ENCODE data around the gene GPR146. TPM values are rescaled to one million over a fixed set of nuclear protein-coding genes. Genes with fewer than 3 reads are reported as not detected.

Gene GPR146
- total RNA-seq, 1 donor: 5.1 TPM

- H4K20me1 ChIP-seq (ENCODE audit: insufficient read depth, low read length): peaks cover 41% of the 10 kb centered on the region
- DNase-seq (ENCODE audit: insufficient read length, low spot score, missing footprints): no peak
- peaks cover 2% of the 10 kb centered on the region for H3K36me3 ChIP-seq (ENCODE audit: insufficient read depth, low read length)
- no peak overlapping the region for H3K4me3 ChIP-seq (ENCODE audit: insufficient read depth, low read length)
- TF ChIP-seq, protein P1, sequence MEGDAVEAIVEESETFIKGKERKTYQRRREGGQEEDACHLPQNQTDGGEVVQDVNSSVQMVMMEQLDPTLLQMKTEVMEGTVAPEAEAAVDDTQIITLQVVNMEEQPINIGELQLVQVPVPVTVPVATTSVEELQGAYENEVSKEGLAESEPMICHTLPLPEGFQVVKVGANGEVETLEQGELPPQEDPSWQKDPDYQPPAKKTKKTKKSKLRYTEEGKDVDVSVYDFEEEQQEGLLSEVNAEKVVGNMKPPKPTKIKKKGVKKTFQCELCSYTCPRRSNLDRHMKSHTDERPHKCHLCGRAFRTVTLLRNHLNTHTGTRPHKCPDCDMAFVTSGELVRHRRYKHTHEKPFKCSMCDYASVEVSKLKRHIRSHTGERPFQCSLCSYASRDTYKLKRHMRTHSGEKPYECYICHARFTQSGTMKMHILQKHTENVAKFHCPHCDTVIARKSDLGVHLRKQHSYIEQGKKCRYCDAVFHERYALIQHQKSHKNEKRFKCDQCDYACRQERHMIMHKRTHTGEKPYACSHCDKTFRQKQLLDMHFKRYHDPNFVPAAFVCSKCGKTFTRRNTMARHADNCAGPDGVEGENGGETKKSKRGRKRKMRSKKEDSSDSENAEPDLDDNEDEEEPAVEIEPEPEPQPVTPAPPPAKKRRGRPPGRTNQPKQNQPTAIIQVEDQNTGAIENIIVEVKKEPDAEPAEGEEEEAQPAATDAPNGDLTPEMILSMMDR (IDR thresholded peaks at IDR 0.05; ENCODE audit: extremely low read depth, low read depth, low read length): no peak
- H3K79me2 ChIP-seq (ENCODE audit: insufficient read depth, low read length): no peaks in the 10 kb centered on the region
- H3K4me2 ChIP-seq (ENCODE audit: insufficient read depth, low read length): no peak overlapping the region
- H2AFZ ChIP-seq (ENCODE audit: low read length): no peak overlapping the region
- H3K9me3 ChIP-seq (ENCODE audit: low read depth, low read length): no peaks in the 10 kb centered on the region
- H3K27me3 ChIP-seq (ENCODE audit: insufficient read depth, low read length): no peaks in the 10 kb centered on the region
- no peak overlapping the region for H3K27ac ChIP-seq (ENCODE audit: low read depth, low read length)
- H3K4me1 ChIP-seq (ENCODE audit: insufficient read depth, low read length): peaks cover 11% of the 10 kb centered on the region
Observed at GRCh38 chr7:1103009-1103788, 58.9 kb downstream of the GPR146 start.

- Histone ChIP-seq H3K36me3 (ENCODE audit: insufficient read depth, low read length) (no peaks in the 10 kb centered on the region), H3K4me2 (ENCODE audit: insufficient read depth, low read length) (no peak overlapping the region), H2AFZ (ENCODE audit: low read length) (no peak overlapping the region), H3K27me3 (ENCODE audit: insufficient read depth, low read length) (no peaks in the 10 kb centered on the region), H3K27ac (ENCODE audit: low read depth, low read length) (no peak overlapping the region), H3K9me3 (ENCODE audit: low read depth, low read length) (no peaks in the 10 kb centered on the region), H3K79me2 (ENCODE audit: insufficient read depth, low read length) (no peaks in the 10 kb centered on the region), H3K4me3 (ENCODE audit: insufficient read depth, low read length) (no peak overlapping the region), H4K20me1 (ENCODE audit: insufficient read depth, low read length) (peaks cover 41% of the 10 kb centered on the region), H3K4me1 (ENCODE audit: insufficient read depth, low read length) (peaks cover 11% of the 10 kb centered on the region)
- no peak for DNase-seq (ENCODE audit: insufficient read length, low spot score, missing footprints)
- TF ChIP-seq, protein P1 (IDR thresholded peaks at IDR 0.05; ENCODE audit: extremely low read depth, low read depth, low read length): no peak
Observed at GRCh38 chr7:1103789-1104515, 59.6 kb downstream of the GPR146 start.

DNA sequence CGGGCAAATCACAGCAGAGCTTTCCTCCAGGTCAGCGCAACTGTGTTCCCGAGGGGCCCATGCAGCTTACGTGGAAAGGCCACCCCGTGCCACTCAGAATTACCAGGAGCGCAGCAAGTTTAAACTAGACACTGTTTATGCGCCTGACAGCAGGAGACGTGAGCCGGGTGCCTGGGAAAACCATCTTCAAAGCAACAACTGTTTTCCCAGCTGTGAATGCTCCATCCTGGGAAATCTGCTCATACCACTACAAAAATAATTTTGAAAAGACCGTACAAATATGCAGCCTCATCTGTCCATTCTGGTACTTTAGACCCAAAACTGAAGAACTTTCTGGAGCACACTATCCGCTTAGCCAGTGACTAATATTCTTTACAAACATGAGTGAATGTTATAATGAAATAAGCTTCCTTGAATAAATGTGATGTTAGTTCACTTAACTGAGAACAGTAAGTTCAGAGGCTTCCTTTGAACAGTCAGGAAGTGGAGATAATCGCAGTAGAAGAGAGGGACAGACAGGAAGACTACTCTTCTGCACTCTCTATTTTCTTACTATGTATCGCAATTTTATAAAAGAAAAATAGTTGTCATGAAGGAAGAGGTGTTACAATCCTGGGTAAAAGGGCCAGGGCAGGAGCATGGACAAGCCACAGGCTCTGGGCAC is 60.3 kb downstream of the GPR146 start:
- Histone ChIP-seq H3K9me3 (ENCODE audit: low read depth, low read length) (no peaks in the 10 kb centered on the region), H3K79me2 (ENCODE audit: insufficient read depth, low read length) (no peaks in the 10 kb centered on the region), H3K36me3 (ENCODE audit: insufficient read depth, low read length) (no peaks in the 10 kb centered on the region), H2AFZ (ENCODE audit: low read length) (no peak overlapping the region), H3K27ac (ENCODE audit: low read depth, low read length) (no peak overlapping the region), H3K4me3 (ENCODE audit: insufficient read depth, low read length) (no peak overlapping the region), H3K4me2 (ENCODE audit: insufficient read depth, low read length) (no peak overlapping the region), H3K27me3 (ENCODE audit: insufficient read depth, low read length) (no peaks in the 10 kb centered on the region), H4K20me1 (ENCODE audit: insufficient read depth, low read length) (peaks cover 41% of the 10 kb centered on the region), H3K4me1 (ENCODE audit: insufficient read depth, low read length) (peaks cover 11% of the 10 kb centered on the region)
- peak; percentile 62 for DNase-seq (ENCODE audit: insufficient read length, low spot score, missing footprints)
- TF ChIP-seq, protein P1 (IDR thresholded peaks at IDR 0.05; ENCODE audit: extremely low read depth, low read depth, low read length): no peak

DNA sequence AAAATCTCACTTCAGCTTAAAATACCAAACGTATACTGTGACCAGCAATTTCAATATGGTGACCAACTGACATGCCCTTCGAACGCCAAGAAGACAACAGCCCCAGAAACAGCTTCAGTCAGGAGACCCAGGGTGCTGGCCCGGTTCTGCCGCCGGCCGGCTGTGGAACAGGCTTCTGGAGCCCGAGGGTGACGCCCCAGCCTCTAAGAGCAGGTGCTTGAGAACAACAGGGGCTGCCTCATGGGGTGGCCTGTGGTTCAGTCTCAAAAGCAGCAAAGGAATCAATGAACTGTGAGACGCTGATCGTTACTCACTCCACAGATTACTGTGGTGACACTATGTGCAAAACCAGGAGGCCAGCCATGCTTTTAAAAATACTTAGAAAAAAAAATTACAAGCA is 60.8 kb downstream of the GPR146 start:
- DNase-seq (ENCODE audit: insufficient read length, low spot score, missing footprints): peak; percentile 53
- H3K79me2 ChIP-seq (ENCODE audit: insufficient read depth, low read length): no peaks in the 10 kb centered on the region
- no peak overlapping the region for H3K4me3 ChIP-seq (ENCODE audit: insufficient read depth, low read length)
- H3K4me1 ChIP-seq (ENCODE audit: insufficient read depth, low read length): peaks cover 11% of the 10 kb centered on the region
- no peaks in the 10 kb centered on the region for H3K9me3 ChIP-seq (ENCODE audit: low read depth, low read length)
- no peak overlapping the region for H3K27ac ChIP-seq (ENCODE audit: low read depth, low read length)
- H3K36me3 ChIP-seq (ENCODE audit: insufficient read depth, low read length): no peaks in the 10 kb centered on the region
- H4K20me1 ChIP-seq (ENCODE audit: insufficient read depth, low read length): peaks cover 41% of the 10 kb centered on the region
- H3K4me2 ChIP-seq (ENCODE audit: insufficient read depth, low read length): no peak overlapping the region
- TF ChIP-seq, protein P1 (IDR thresholded peaks at IDR 0.05; ENCODE audit: extremely low read depth, low read depth, low read length): no peak
- no peak overlapping the region for H2AFZ ChIP-seq (ENCODE audit: low read length)
- no peaks in the 10 kb centered on the region for H3K27me3 ChIP-seq (ENCODE audit: insufficient read depth, low read length)

All from osteoblast (primary cell).